ENCODE data around the gene ABHD6.

DNA sequence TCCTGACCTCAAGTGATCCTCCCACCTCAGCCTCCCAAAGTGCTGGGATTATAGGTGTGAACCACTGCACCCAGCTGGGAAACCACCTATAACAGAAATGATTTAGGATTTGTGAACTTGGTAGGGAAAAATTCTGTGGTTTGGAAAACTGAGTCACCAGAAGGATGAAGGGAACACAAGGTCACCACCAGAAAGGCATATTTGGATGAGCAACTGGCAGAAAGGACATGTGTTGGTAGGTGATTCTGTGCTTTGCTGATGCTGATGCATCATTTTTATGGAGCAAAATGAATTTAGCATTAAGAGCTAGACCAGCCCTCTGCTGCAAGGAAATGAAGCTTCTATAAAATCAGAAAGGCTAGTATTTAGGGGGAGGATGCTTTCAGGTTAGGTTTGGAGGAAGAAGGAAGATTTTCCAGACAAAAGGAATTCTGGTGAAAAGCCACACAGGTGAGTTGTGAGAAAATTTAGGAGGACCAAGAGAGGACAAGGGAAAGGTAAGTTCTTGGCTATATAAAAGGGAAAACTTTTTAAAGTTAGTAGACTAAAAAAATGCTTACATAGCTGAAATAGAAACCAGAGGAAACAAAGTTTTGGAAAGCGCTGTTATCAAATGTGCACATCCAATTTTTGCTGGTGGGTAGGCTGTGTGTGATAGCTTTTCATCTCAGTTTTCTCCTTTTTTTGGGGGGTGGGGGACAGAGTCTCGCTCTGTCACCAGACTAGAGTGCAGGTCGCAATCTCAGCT is 98.7 kb downstream of the ABHD6 start:
- TF ChIP-seq, protein P1, sequence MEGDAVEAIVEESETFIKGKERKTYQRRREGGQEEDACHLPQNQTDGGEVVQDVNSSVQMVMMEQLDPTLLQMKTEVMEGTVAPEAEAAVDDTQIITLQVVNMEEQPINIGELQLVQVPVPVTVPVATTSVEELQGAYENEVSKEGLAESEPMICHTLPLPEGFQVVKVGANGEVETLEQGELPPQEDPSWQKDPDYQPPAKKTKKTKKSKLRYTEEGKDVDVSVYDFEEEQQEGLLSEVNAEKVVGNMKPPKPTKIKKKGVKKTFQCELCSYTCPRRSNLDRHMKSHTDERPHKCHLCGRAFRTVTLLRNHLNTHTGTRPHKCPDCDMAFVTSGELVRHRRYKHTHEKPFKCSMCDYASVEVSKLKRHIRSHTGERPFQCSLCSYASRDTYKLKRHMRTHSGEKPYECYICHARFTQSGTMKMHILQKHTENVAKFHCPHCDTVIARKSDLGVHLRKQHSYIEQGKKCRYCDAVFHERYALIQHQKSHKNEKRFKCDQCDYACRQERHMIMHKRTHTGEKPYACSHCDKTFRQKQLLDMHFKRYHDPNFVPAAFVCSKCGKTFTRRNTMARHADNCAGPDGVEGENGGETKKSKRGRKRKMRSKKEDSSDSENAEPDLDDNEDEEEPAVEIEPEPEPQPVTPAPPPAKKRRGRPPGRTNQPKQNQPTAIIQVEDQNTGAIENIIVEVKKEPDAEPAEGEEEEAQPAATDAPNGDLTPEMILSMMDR (IDR thresholded peaks at IDR 0.05; ENCODE audit: insufficient read depth, low read depth, low read length): no peak
- no peak for TF ChIP-seq EZH2 (IDR thresholded peaks at IDR 0.05; ENCODE audit: insufficient read depth, low read length)
